H1 (cell line): Measurements from ENCODE around the gene AKAP12. TPM values are rescaled to one million over a fixed set of nuclear protein-coding genes. Genes with fewer than 3 reads are reported as not detected.

Experiments used
- CTCF ChIA-PET: fragments of 300-600 bp; sonication (Branson Sonifier 250); formaldehyde crosslinking; loops from one replicate; lab custom pipeline; 2021; ENCODE audit not compliant: partially characterized antibody; lab: Charles Lee
- POLR2A ChIA-PET: fragments of 300-600 bp; sonication (Branson Sonifier 250); formaldehyde crosslinking; loops from one replicate; lab custom pipeline; 2021; ENCODE audit warnings: inconsistent platforms; ENCODE audit not compliant: partially characterized antibody; lab: Charles Lee
- DNase-seq, 2 experiments: peaks; one replicate each; pipeline versions ENCODE4 v3.0.0 to v3.0.0-alpha.2; 2010 to 2022; ENCODE audit warnings: low spot score in 2 of 2, low read depth in 1 of 2, mixed read lengths in 1 of 2
- FAIRE-seq: peaks from 2 replicates; lab custom pipeline; 2011; peaks lifted over from hg19 to GRCh38; lab: Jason Lieb, UNC
- H2AFZ ChIP-seq: 2 replicates; pipeline ENCODE4 v1.8.1; 2012; ENCODE audit warnings: low read length, inconsistent platforms
- H2AK5ac ChIP-seq: 2 replicates; pipeline ENCODE4 v1.6.1; 2013; ENCODE audit warnings: low read depth, low read length
- H2BK120ac ChIP-seq: replicated peaks from 2 replicates; pipeline ENCODE3; 2013; ENCODE audit warnings: low read depth, low read length, inconsistent platforms
- H2BK12ac ChIP-seq: 2 replicates; pipeline ENCODE4 v1.6.1; 2013; ENCODE audit warnings: low read depth, low read length
- H2BK15ac ChIP-seq: 2 replicates; pipeline ENCODE4 v1.6.1; 2013; ENCODE audit warnings: low read length
- H2BK20ac ChIP-seq: 2 replicates; pipeline ENCODE4 v1.6.1; 2013; ENCODE audit warnings: low read length
- H2BK5ac ChIP-seq: 2 replicates; pipeline ENCODE4 v1.6.1; 2013; ENCODE audit warnings: low read depth, low read length
- H3K14ac ChIP-seq: 2 replicates; pipeline ENCODE4 v1.6.1; 2013; ENCODE audit warnings: inconsistent platforms; ENCODE audit not compliant: insufficient read length
- H3K18ac ChIP-seq: 2 replicates; pipeline ENCODE4 v1.6.1; 2013; ENCODE audit warnings: low read length; ENCODE audit errors: extremely low read depth
- H3K23ac ChIP-seq: 2 replicates; pipeline ENCODE4 v1.6.1; 2013; ENCODE audit warnings: inconsistent platforms; ENCODE audit not compliant: insufficient read length
- H3K23me2 ChIP-seq: 2 replicates; pipeline ENCODE4 v1.6.1; 2013; ENCODE audit warnings: low read depth, low read length
- H3K27ac ChIP-seq: 2 replicates; pipeline ENCODE4 v1.6.1; 2011; ENCODE audit warnings: low read depth, low read length, inconsistent platforms
- H3K27me3 ChIP-seq, 4 experiments: replicated peaks in 1 of 4; 1 replicate in 1 of 4; 2 replicates in 3 of 4; pipeline versions ENCODE4 v1.6.1 to v1.8.1; 2011 to 2013; ENCODE audit warnings: low read length in 3 of 4, mild to moderate bottlenecking in 3 of 4, inconsistent platforms in 2 of 4, mixed read lengths in 2 of 4, moderate library complexity in 1 of 4; ENCODE audit not compliant: control insufficient read depth in 3 of 4, insufficient read depth in 3 of 4; ENCODE audit errors: extremely low read depth in 1 of 4
- H3K36me3 ChIP-seq, 4 experiments: 2 replicates each; pipeline versions ENCODE4 v1.6.1 to v1.8.1; 2011 to 2013; ENCODE audit warnings: mild to moderate bottlenecking in 4 of 4, low read length in 3 of 4, moderate library complexity in 2 of 4, control low read depth in 1 of 4, inconsistent platforms in 1 of 4; ENCODE audit not compliant: insufficient read depth in 4 of 4, control insufficient read depth in 2 of 4
- H3K4ac ChIP-seq: replicated peaks from 2 replicates; pipeline ENCODE3; 2013; ENCODE audit warnings: low read length, low read depth, mixed read lengths, inconsistent platforms; ENCODE audit not compliant: insufficient read length
- H3K4me1 ChIP-seq, 4 experiments: replicated peaks in 1 of 4; 1 replicate in 1 of 4; 2 replicates in 3 of 4; pipeline versions ENCODE4 v1.6.1 to v1.8.1; 2011 to 2013; ENCODE audit warnings: low read length in 3 of 4, inconsistent platforms in 2 of 4, mixed read lengths in 1 of 4; ENCODE audit not compliant: insufficient read depth in 4 of 4, control insufficient read depth in 3 of 4
- H3K4me2 ChIP-seq, 2 experiments: 2 replicates each; pipeline versions ENCODE4 v1.6.1 to v1.8.1; 2011 to 2013; ENCODE audit warnings: low read depth in 2 of 2, low read length in 2 of 2, control low read depth in 1 of 2, inconsistent platforms in 1 of 2, mild to moderate bottlenecking in 1 of 2; ENCODE audit not compliant: insufficient read depth in 1 of 2
- H3K4me3 ChIP-seq, 4 experiments: fragments of 200-600, 300-600 bp in 1 of 4; sonication (generic), shearing (Covaris generic), sonication (Bioruptor Twin) in 1 of 4; 2 replicates each; pipeline versions ENCODE4 v1.5.1 to v1.8.1; 2011 to 2016; ENCODE audit warnings: low read length in 4 of 4, low read depth in 3 of 4, control low read depth in 2 of 4, inconsistent platforms in 2 of 4, mild to moderate bottlenecking in 2 of 4, mixed read lengths in 1 of 4, moderate library complexity in 1 of 4; ENCODE audit not compliant: insufficient read depth in 2 of 4; ENCODE audit errors: extremely low read depth in 1 of 4
- H3K56ac ChIP-seq: replicated peaks from 2 replicates; pipeline ENCODE3; 2013; ENCODE audit warnings: low read depth, mild to moderate bottlenecking, mixed read lengths, low read length, inconsistent platforms; ENCODE audit not compliant: insufficient read length
- H3K79me1 ChIP-seq: 2 replicates; pipeline ENCODE4 v1.6.1; 2013; ENCODE audit warnings: low read depth, low read length, control low read depth
- H3K79me2 ChIP-seq, 2 experiments: 2 replicates each; pipeline versions ENCODE4 v1.6.1 to v1.8.1; 2012 to 2013; ENCODE audit warnings: low read length in 2 of 2, mild to moderate bottlenecking in 2 of 2, inconsistent platforms in 1 of 2; ENCODE audit not compliant: insufficient read depth in 2 of 2, control insufficient read depth in 1 of 2
- H3K9ac ChIP-seq, 4 experiments: replicated peaks in 1 of 4; 1 replicate in 1 of 4; 2 replicates in 3 of 4; pipeline versions ENCODE4 v1.6.1 to v1.8.1; 2011 to 2013; ENCODE audit warnings: low read depth in 3 of 4, low read length in 3 of 4, control low read depth in 2 of 4, mild to moderate bottlenecking in 2 of 4, moderate library complexity in 2 of 4, inconsistent platforms in 1 of 4; ENCODE audit errors: extremely low read depth in 1 of 4
- H3K9me3 ChIP-seq, 2 experiments: 2 replicates each; pipeline versions ENCODE4 v1.6.1 to v1.8.1; 2012 to 2013; ENCODE audit warnings: mild to moderate bottlenecking in 2 of 2, moderate library complexity in 2 of 2, control low read depth in 1 of 2, inconsistent platforms in 1 of 2, low read depth in 1 of 2, low read length in 1 of 2, mixed read lengths in 1 of 2; ENCODE audit not compliant: insufficient read depth in 2 of 2
- H4K20me1 ChIP-seq, 2 experiments: replicated peaks in 1 of 2; 2 replicates each; pipeline versions ENCODE3 to v1.8.1; 2011 to 2013; ENCODE audit warnings: inconsistent platforms in 2 of 2, low read length in 2 of 2, mild to moderate bottlenecking in 1 of 2; ENCODE audit not compliant: insufficient read depth in 2 of 2, control insufficient read depth in 1 of 2
- H4K5ac ChIP-seq: 2 replicates; pipeline ENCODE4 v1.6.1; 2013; ENCODE audit warnings: low read length, low read depth, mixed read lengths, inconsistent platforms; ENCODE audit not compliant: insufficient read length
- H4K8ac ChIP-seq: 2 replicates; pipeline ENCODE4 v1.8.0; 2013; ENCODE audit warnings: mild to moderate bottlenecking, moderate library complexity, low read length, inconsistent platforms; ENCODE audit not compliant: insufficient read depth; ENCODE audit errors: extremely low read depth
- H4K91ac ChIP-seq: replicated peaks from 2 replicates; pipeline ENCODE3; 2013; ENCODE audit warnings: low read length, mixed read lengths, inconsistent platforms; ENCODE audit not compliant: insufficient read length
- ASH2L ChIP-seq: fragments of 200-600, 300-600 bp; sonication (generic); IDR thresholded peaks from one replicate; pipeline ENCODE4 v1.7.1; 2017; ENCODE audit warnings: low read length
- BACH1 ChIP-seq: IDR thresholded peaks from 2 replicates; pipeline ENCODE4 v1.6.1; 2012; ENCODE audit warnings: low read length, improper control_type of control experiment
- BRCA1 ChIP-seq: IDR thresholded peaks from 2 replicates; pipeline ENCODE4 v1.6.1; 2012; ENCODE audit warnings: low read depth, low read length, improper control_type of control experiment
- CREB1 ChIP-seq: IDR thresholded peaks from 2 replicates; pipeline ENCODE4 v1.6.1; 2012; ENCODE audit warnings: inconsistent platforms
- KDM5A ChIP-seq: fragments of 200-600 bp; IDR thresholded peaks from 2 replicates; pipeline ENCODE4 v1.7.1; 2012; ENCODE audit warnings: mild to moderate bottlenecking, low read length, inconsistent platforms, mixed read lengths
- MAFK ChIP-seq: IDR thresholded peaks from 2 replicates; pipeline ENCODE4 v1.6.1; 2012; ENCODE audit warnings: low read depth, mild to moderate bottlenecking, improper control_type of control experiment, low read length
- NRF1 ChIP-seq: IDR thresholded peaks from 2 replicates; pipeline ENCODE4 v1.6.1; 2011; ENCODE audit warnings: mild to moderate bottlenecking, low read depth, low read length, improper control_type of control experiment
- SIN3A ChIP-seq, 2 experiments: IDR thresholded peaks in 1 of 2; conservative IDR thresholded peaks in 1 of 2; 2 replicates each; pipeline ENCODE4 v1.6.1; 2011 to 2012; ENCODE audit warnings: low read length in 2 of 2, improper control_type of control experiment in 1 of 2, low read depth in 1 of 2, mild to moderate bottlenecking in 1 of 2
- TAF7 ChIP-seq: optimal IDR thresholded peaks from 2 replicates; pipeline ENCODE3; 2011; ENCODE audit warnings: low read depth, mild to moderate bottlenecking, inconsistent platforms, low read length, moderate library complexity, borderline replicate concordance
- WGBS, 2 experiments: shearing (Covaris generic) in 1 of 2; methylation state at CpG; one replicate each; pipeline versions ENCODE4 v1.1.6 to v1.1.7; 2013 to 2015; ENCODE audit warnings: low lambda C conversion rate in 2 of 2, mixed read lengths in 2 of 2, inconsistent platforms in 1 of 2, low coverage in 1 of 2, missing lambda C conversion rate in 1 of 2; ENCODE audit not compliant: insufficient replicate concordance in 2 of 2, insufficient coverage in 1 of 2, insufficient read length in 1 of 2; ENCODE audit errors: extremely low coverage in 1 of 2, missing lambda C conversion rate in 1 of 2; 5-methylcytosine and 5-hydroxymethylcytosine counted together
- polyA plus RNA-seq, 7 experiments: library from polyadenylated mRNA; depleted of rRNA in 3 of 7; stranded (reverse) in 5 of 7; unstranded in 2 of 7; fragments of >200 nt in 5 of 7; fragments of 200-250 nt in 2 of 7; gene quantifications; 1 replicate in 5 of 7; 2 replicates in 1 of 7; 4 replicates in 1 of 7; pipeline versions ENCODE4 v1.2.1 to v1.2.3, GENCODE V29; 2011 to 2013; ENCODE audit warnings: missing spikeins in 2 of 7, mixed read lengths in 2 of 7
- total RNA-seq: library from RNA; stranded (reverse); fragmentation: NEBNext Ultra II Directional; extraction: Animal tissue kit (Norgen Biotek cat#: 25700); gene quantifications from 2 replicates; pipeline ENCODE4 v1.2.1, GENCODE V29; 2021
- TF ChIP-seq, protein P1 (sequence below), 3 experiments: IDR thresholded peaks; 1 replicate in 2 of 3; 2 replicates in 1 of 3; pipeline versions ENCODE4 v1.5.1 to v1.6.1; 2011; ENCODE audit warnings: low read length in 3 of 3, mild to moderate bottlenecking in 3 of 3, inconsistent platforms in 2 of 3, low read depth in 1 of 3, moderate library complexity in 1 of 3; ENCODE audit not compliant: insufficient read depth in 1 of 3; ENCODE audit errors: control extremely low read depth in 1 of 3

The AKAP12 gene
- total and polyA plus RNA-seq, 2 of the 8 experiments (the other 6 are each of a cell fraction or from before 2014, with no cell fraction given) = 14.6 to 79.2 TPM

DNA sequence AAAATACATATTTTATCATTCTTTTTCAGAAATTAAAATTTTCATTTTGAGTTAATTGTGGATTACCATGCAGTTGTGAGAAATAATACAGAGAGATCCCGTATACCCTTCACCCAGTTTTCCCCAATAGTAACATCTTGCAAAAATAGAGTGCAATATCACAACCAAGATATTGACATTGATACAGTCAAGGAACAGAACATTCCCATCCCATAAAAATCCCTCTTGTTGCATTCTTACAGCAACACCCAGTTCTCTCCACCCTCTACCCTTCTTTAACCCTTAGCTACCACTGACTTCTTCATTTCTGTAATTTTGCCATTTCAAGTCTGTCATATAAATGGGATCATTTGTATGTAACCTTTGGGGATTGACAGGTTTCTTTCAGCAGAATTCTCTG is 6.9 kb upstream of the AKAP12 start:
- no peak overlapping the region for H3K9ac ChIP-seq
- FAIRE-seq = no peak

More for the DNA sequence above, 6.9 kb upstream of the AKAP12 start:
- Histone ChIP-seq H2BK5ac (no peak overlapping the region), H4K91ac (no peak overlapping the region), H3K23me2 (no peaks in the 10 kb centered on the region), H3K27ac (no peak overlapping the region), H3K4me3 (no peak overlapping the region), H3K14ac (no peak overlapping the region), H4K8ac (no peak overlapping the region), H3K9me3 (no peaks in the 10 kb centered on the region), H2BK15ac (no peak overlapping the region), H4K5ac (no peak overlapping the region), H3K4ac (no peak overlapping the region), H3K56ac (no peak overlapping the region), H2BK120ac (no peak overlapping the region), H3K27me3 (no peaks in the 10 kb centered on the region), H3K79me1 (no peaks in the 10 kb centered on the region), H2BK12ac (no peak overlapping the region), H3K18ac (no peak overlapping the region), H3K36me3 (no peaks in the 10 kb centered on the region), H4K20me1 (no peaks in the 10 kb centered on the region), H2AK5ac (no peak overlapping the region), H3K23ac (no peak overlapping the region), H2BK20ac (no peak overlapping the region), H3K4me2 (no peak overlapping the region), H3K79me2 (no peaks in the 10 kb centered on the region), H2AFZ (no peak overlapping the region), H3K4me1 (no peaks in the 10 kb centered on the region)
- ChIA-PET CTCF (interaction anchor here (0.9 to 1.4 kb wide), 3 partner anchors 14 to 218 kb away, joined by 3 to 5 read pairs (median 3); no protein-coding TSS in a partner anchor), POLR2A (interaction anchor here (5.3 kb wide), 1 partner anchor 7 kb away, joined by 42 read pairs; the partner anchor contains the start of gene AKAP12)
- no peak for DNase-seq
- WGBS, 2 experiments = 92% methylated on average over 1 of the region's 1 CpG; no CpG with 5 or more reads in 1 of the 2 experiments
- TF ChIP-seq NRF1 (no peak), CREB1 (no peak), BRCA1 (no peak), TAF7 (no peak), KDM5A (no peak), BACH1 (no peak), SIN3A (conservative IDR thresholded peaks at IDR 0.05 in 1 of 2, IDR thresholded peaks at IDR 0.05 in 1 of 2; ENCODE audit: low read depth in 1 of 2, low read length in 2 of 2) (no peak), MAFK (no peak), ASH2L (no peak)
- TF ChIP-seq, protein P1, sequence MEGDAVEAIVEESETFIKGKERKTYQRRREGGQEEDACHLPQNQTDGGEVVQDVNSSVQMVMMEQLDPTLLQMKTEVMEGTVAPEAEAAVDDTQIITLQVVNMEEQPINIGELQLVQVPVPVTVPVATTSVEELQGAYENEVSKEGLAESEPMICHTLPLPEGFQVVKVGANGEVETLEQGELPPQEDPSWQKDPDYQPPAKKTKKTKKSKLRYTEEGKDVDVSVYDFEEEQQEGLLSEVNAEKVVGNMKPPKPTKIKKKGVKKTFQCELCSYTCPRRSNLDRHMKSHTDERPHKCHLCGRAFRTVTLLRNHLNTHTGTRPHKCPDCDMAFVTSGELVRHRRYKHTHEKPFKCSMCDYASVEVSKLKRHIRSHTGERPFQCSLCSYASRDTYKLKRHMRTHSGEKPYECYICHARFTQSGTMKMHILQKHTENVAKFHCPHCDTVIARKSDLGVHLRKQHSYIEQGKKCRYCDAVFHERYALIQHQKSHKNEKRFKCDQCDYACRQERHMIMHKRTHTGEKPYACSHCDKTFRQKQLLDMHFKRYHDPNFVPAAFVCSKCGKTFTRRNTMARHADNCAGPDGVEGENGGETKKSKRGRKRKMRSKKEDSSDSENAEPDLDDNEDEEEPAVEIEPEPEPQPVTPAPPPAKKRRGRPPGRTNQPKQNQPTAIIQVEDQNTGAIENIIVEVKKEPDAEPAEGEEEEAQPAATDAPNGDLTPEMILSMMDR (IDR thresholded peaks at IDR 0.05; ENCODE audit: control extremely low read depth in 1 of 3, insufficient read depth in 1 of 3, low read depth in 1 of 3, low read length in 3 of 3) = no peak
